22Rv1 (cell line): Measurements from ENCODE around the gene XPO5.
A peak's percentile ranks its signal among the peaks of the same experiment; 100 is the strongest.

Source experiments
- H3K27ac ChIP-seq: fragments of 450-650 bp; 2 replicates; pipeline ENCODE4 v1.5.1; 2017
- CTCF ChIP-seq: fragments of 450-650 bp; IDR thresholded peaks from 2 replicates; pipeline ENCODE4 v1.5.1; 2017; ENCODE audit warnings: mild to moderate bottlenecking
- ZFX ChIP-seq: fragments of 450-650 bp; IDR thresholded peaks from 2 replicates; pipeline ENCODE4 v1.6.1; 2017; ENCODE audit warnings: antibody characterized with exemption, borderline replicate concordance

Gene XPO5

GRCh38 chr6:43490523-43490939 is 85.3 kb downstream of the XPO5 start:
- H3K27ac ChIP-seq: no peak overlapping the region
- no peak for TF ChIP-seq ZFX
- no peak for TF ChIP-seq CTCF

- H3K27ac ChIP-seq: no peak overlapping the region
- TF ChIP-seq CTCF: no peak
- no peak for TF ChIP-seq ZFX
Observed at GRCh38 chr6:43489277-43490072, 86.4 kb downstream of the XPO5 start.

GRCh38 chr6:43488667-43489276 is 87.1 kb downstream of the XPO5 start:
- TF ChIP-seq ZFX (no peak), CTCF (no peak)
- H3K27ac ChIP-seq: no peak overlapping the region

- no peak for TF ChIP-seq ZFX
- no peak for TF ChIP-seq CTCF
- H3K27ac ChIP-seq: no peak overlapping the region
Observed at GRCh38 chr6:43481591-43482236, 94.1 kb downstream of the XPO5 start.

- no peak for TF ChIP-seq ZFX
- no peak for TF ChIP-seq CTCF
- no peak overlapping the region for H3K27ac ChIP-seq
Observed at GRCh38 chr6:43481075-43481474, 94.8 kb downstream of the XPO5 start.

- TF ChIP-seq CTCF (no peak), ZFX (no peak)
- peak overlapping the region; percentile 54 for H3K27ac ChIP-seq
Observed at GRCh38 chr6:43478008-43478372, 97.8 kb downstream of the XPO5 start.
